Measurements from ENCODE around the gene NEMP2.

The NEMP2 gene

DNA sequence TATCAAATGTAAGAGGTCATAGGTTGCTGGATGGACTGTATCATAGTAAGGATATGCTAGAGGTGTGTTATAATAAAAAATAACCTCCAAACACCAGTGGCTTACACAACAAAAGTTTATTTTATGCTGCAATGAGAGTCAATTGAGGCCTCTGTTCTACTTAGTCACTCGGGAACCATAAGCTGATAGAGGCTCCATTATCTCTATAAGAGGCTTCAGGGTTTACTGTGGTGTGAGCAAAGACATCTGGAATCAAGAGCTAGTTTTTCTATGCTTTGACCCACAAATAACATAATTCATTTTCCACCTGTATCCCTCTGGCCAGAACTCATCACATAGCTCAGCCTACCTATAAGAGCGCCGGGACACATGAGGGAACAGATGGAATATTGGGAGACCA is 47.5 kb upstream of the NEMP2 start:
- Histone ChIP-seq H3K27ac (ENCODE audit: low read length) (no peak overlapping the region), H3K36me3 (replicated peaks; ENCODE audit: insufficient read depth, low read length) (no peaks in the 10 kb centered on the region), H3K9ac (ENCODE audit: low read length) (no peak overlapping the region), H3K9me2 (replicated peaks; ENCODE audit: insufficient read depth, low read length) (no peaks in the 10 kb centered on the region), H3K9me3 (replicated peaks; ENCODE audit: insufficient read depth, low read length) (no peaks in the 10 kb centered on the region), H3K4me2 (ENCODE audit: low read depth, low read length) (no peak overlapping the region), H3K4me1 (ENCODE audit: low read length) (no peaks in the 10 kb centered on the region), H2AFZ (ENCODE audit: low read length) (no peak overlapping the region), H4K20me1 (ENCODE audit: insufficient read depth, low read length) (no peaks in the 10 kb centered on the region), H3K4me3 (ENCODE audit: low read length) (no peak overlapping the region), H3K27me3 (replicated peaks; ENCODE audit: insufficient read depth, low read length) (no peaks in the 10 kb centered on the region), H3K79me2 (ENCODE audit: low read length) (no peaks in the 10 kb centered on the region), H3F3A (ENCODE audit: insufficient read depth, low read length) (no peaks in the 10 kb centered on the region)
- no peak for DNase-seq
- TF ChIP-seq, protein P1, sequence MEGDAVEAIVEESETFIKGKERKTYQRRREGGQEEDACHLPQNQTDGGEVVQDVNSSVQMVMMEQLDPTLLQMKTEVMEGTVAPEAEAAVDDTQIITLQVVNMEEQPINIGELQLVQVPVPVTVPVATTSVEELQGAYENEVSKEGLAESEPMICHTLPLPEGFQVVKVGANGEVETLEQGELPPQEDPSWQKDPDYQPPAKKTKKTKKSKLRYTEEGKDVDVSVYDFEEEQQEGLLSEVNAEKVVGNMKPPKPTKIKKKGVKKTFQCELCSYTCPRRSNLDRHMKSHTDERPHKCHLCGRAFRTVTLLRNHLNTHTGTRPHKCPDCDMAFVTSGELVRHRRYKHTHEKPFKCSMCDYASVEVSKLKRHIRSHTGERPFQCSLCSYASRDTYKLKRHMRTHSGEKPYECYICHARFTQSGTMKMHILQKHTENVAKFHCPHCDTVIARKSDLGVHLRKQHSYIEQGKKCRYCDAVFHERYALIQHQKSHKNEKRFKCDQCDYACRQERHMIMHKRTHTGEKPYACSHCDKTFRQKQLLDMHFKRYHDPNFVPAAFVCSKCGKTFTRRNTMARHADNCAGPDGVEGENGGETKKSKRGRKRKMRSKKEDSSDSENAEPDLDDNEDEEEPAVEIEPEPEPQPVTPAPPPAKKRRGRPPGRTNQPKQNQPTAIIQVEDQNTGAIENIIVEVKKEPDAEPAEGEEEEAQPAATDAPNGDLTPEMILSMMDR (IDR thresholded peaks at IDR 0.05; ENCODE audit: low read length): no peak
- TF ChIP-seq EZH2phosphoT487 (IDR thresholded peaks at IDR 0.05; ENCODE audit: low read length): no peak
- no peak for TF ChIP-seq EZH2 (optimal IDR thresholded peaks at IDR 0.05; ENCODE audit: low read depth, low read length)

DNA sequence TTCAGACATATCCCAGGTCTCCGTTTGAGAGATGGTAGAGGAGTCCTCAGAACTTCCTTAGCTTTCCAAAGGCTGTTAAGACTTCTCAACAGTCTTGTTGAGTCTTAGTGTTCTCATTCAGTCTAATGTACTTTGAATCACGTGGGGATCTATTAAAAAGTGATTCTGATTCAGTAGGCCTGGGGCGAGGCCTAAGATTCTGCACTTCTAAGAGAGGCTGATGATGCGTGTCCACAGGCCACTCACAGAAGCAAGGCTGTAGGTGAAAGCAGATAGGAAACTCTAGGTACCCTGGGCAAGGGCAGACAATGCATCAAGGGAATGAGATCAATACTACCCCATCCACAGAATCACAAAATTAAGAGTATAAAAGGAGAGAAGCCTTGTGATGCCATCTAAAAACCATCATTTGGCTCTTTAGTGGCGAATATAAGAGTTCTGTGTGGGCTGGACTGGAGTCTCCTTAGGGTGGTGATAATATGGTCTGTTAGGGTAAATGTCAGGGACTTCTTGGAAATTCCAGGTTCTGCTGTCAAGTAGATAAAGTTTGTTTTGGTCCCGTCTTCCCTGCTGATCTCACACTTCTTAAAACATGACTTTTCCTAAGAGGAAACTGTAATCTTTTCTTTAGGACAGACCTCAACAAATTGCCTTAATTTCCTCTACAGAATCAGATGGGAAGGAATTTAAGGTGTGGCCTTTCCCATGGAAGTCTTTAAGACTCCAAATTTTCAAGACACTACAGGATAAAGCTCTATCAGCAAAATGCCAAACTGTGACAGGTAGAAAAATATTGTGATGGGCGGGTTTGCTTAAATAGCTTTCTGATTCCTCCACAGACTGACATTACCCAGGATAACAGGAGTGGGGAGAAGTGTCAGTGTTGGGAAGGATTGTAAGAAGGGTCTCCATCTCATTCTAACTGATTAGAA is 45.7 kb upstream of the NEMP2 start:
- H3K9me2 ChIP-seq (replicated peaks; ENCODE audit: insufficient read depth, low read length): no peaks in the 10 kb centered on the region
- H3F3A ChIP-seq (ENCODE audit: insufficient read depth, low read length): no peaks in the 10 kb centered on the region
- DNase-seq: no peak
- no peaks in the 10 kb centered on the region for H3K36me3 ChIP-seq (replicated peaks; ENCODE audit: insufficient read depth, low read length)
- no peak overlapping the region for H3K4me3 ChIP-seq (ENCODE audit: low read length)
- no peaks in the 10 kb centered on the region for H4K20me1 ChIP-seq (ENCODE audit: insufficient read depth, low read length)
- H3K9ac ChIP-seq (ENCODE audit: low read length): no peak overlapping the region
- no peaks in the 10 kb centered on the region for H3K9me3 ChIP-seq (replicated peaks; ENCODE audit: insufficient read depth, low read length)
- TF ChIP-seq EZH2phosphoT487 (IDR thresholded peaks at IDR 0.05; ENCODE audit: low read length) (no peak), EZH2 (optimal IDR thresholded peaks at IDR 0.05; ENCODE audit: low read depth, low read length) (no peak)
- TF ChIP-seq, protein P1 (IDR thresholded peaks at IDR 0.05; ENCODE audit: low read length): no peak
- no peak overlapping the region for H3K4me2 ChIP-seq (ENCODE audit: low read depth, low read length)
- no peaks in the 10 kb centered on the region for H3K27me3 ChIP-seq (replicated peaks; ENCODE audit: insufficient read depth, low read length)
- H3K4me1 ChIP-seq (ENCODE audit: low read length): no peaks in the 10 kb centered on the region
- H3K27ac ChIP-seq (ENCODE audit: low read length): no peak overlapping the region
- no peaks in the 10 kb centered on the region for H3K79me2 ChIP-seq (ENCODE audit: low read length)
- H2AFZ ChIP-seq (ENCODE audit: low read length): no peak overlapping the region

DNA sequence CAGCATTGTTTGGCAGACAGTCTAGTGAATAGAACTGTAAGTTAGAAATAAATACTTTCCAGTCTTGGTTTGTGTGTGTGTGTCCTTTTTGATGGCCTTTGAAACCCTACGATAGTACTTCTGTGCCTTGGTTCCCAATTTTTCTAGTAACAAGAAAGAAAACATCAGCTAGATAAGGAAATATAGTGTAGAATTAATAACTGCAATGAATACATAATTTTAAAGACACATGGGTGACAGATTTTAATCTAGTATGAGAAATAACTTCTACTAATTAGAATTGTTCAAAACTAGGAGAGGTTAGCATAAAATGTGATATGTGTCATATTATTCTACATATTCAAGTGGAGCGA is 44.5 kb upstream of the NEMP2 start:
- Histone ChIP-seq H3K9ac (ENCODE audit: low read length) (no peak overlapping the region), H3K9me2 (replicated peaks; ENCODE audit: insufficient read depth, low read length) (no peaks in the 10 kb centered on the region), H3K79me2 (ENCODE audit: low read length) (no peaks in the 10 kb centered on the region), H3K4me2 (ENCODE audit: low read depth, low read length) (no peak overlapping the region), H3K4me3 (ENCODE audit: low read length) (no peak overlapping the region), H3K4me1 (ENCODE audit: low read length) (no peaks in the 10 kb centered on the region), H3K36me3 (replicated peaks; ENCODE audit: insufficient read depth, low read length) (no peaks in the 10 kb centered on the region), H3F3A (ENCODE audit: insufficient read depth, low read length) (no peaks in the 10 kb centered on the region), H4K20me1 (ENCODE audit: insufficient read depth, low read length) (no peaks in the 10 kb centered on the region), H2AFZ (ENCODE audit: low read length) (no peak overlapping the region), H3K27ac (ENCODE audit: low read length) (no peak overlapping the region), H3K9me3 (replicated peaks; ENCODE audit: insufficient read depth, low read length) (no peaks in the 10 kb centered on the region), H3K27me3 (replicated peaks; ENCODE audit: insufficient read depth, low read length) (no peaks in the 10 kb centered on the region)
- DNase-seq: no peak
- TF ChIP-seq, protein P1 (IDR thresholded peaks at IDR 0.05; ENCODE audit: low read length): no peak
- TF ChIP-seq EZH2 (optimal IDR thresholded peaks at IDR 0.05; ENCODE audit: low read depth, low read length) (no peak), EZH2phosphoT487 (IDR thresholded peaks at IDR 0.05; ENCODE audit: low read length) (no peak)
